Ovary (tissue), 9 donors: ENCODE results near the gene CTAGE9. TPM values are rescaled to one million over a fixed set of nuclear protein-coding genes. Genes with fewer than 3 reads are reported as not detected.

Experiments used
- DNase-seq, 5 donors: peaks; one replicate each; pipeline ENCODE4 v3.0.0-alpha.2; 2019 to 2020
- H3K27ac ChIP-seq, 2 donors: fragments of 200-600 bp; one replicate each; pipeline versions ENCODE4 v1.5.1 to v1.8.0; 2019 to 2022
- H3K27me3 ChIP-seq: fragments of 200-600 bp; one replicate; pipeline ENCODE4 v1.8.0; 2022
- H3K36me3 ChIP-seq: fragments of 200-600 bp; sonication (generic); one replicate; pipeline ENCODE4 v1.5.1; 2019
- H3K4me1 ChIP-seq: one replicate; pipeline ENCODE4 v1.8.1; 2013; ENCODE audit warnings: mild to moderate bottlenecking, moderate library complexity; ENCODE audit not compliant: insufficient read depth
- H3K4me3 ChIP-seq: fragments of 200-600 bp; sonication (generic); one replicate; pipeline ENCODE4 v1.5.1; 2017
- H3K9me3 ChIP-seq, 2 donors: fragments of 200-600 bp in 1 of 2; sonication (generic) in 1 of 2; one replicate each; pipeline versions ENCODE4 v1.5.1 to v1.8.1; 2013 to 2019; ENCODE audit warnings: mild to moderate bottlenecking in 1 of 2, moderate library complexity in 1 of 2
- EP300 ChIP-seq: sonication (generic); formaldehyde crosslinking; IDR thresholded peaks from one replicate; pipeline ENCODE4 v1.6.1; 2017; ENCODE audit warnings: antibody characterized with exemption
- POLR2A ChIP-seq: fragments of 450-650 bp; IDR thresholded peaks from one replicate; pipeline ENCODE4 v1.6.1; 2017; ENCODE audit warnings: antibody characterized with exemption, mild to moderate bottlenecking, moderate library complexity
- WGBS, 3 donors: extraction: QIAGEN DNeasy Blood & Tissue Kit in 1 of 3; methylation state at CpG; one replicate each; pipeline versions ENCODE4 v1.1.5 to v1.1.7; 2013 to 2017; 5-methylcytosine and 5-hydroxymethylcytosine counted together
- intact Hi-C, 4 donors: fragments of 100-400 bp; cut with DNase I; formaldehyde crosslinking; loops; one replicate each; pipeline versions ENCODE4 v1.11.0 to v1.15.1; 2022 to 2023
- polyA plus RNA-seq, 2 donors: library from polyadenylated mRNA; stranded (reverse); fragments of 200-250 nt in 1 of 2; fragments of 350-450 nt in 1 of 2; fragmentation: Illumina TruSeq in 1 of 2; extraction: RNeasy Lipid Tissue Mini Kit (QIAGEN cat#74804) in 1 of 2; gene quantifications; one replicate each; pipeline ENCODE4 v1.2.3, GENCODE V29; 2013 to 2014
- total RNA-seq, 7 donors: library from RNA; depleted of rRNA in 2 of 7; stranded (reverse); fragments of >200 nt in 2 of 7; fragmentation: NEBNext Ultra II Directional in 3 of 7; extraction: Animal tissue kit (Norgen Biotek cat#: 25700) in 3 of 7; gene quantifications; one replicate each; pipeline versions ENCODE4 v1.1.0 to v1.2.4, GENCODE V29; 2016 to 2023
- TF ChIP-seq, protein P1 (sequence below), 3 donors: fragments of 450-650 bp in 2 of 3; fragments of 200-600 bp in 1 of 3; IDR thresholded peaks; one replicate each; pipeline versions ENCODE4 v1.5.1 to v1.8.0; 2016 to 2022; ENCODE audit warnings: antibody characterized with exemption in 3 of 3, mild to moderate bottlenecking in 1 of 3
- donor health status: DM: no; HTN: no; CAD: no; lungs with moderate emphysema.
- donor health status: DM: no; HTN: no; CAD: no.
- donor health status: Bipolar disorder and iron deficiency.
- donor health status: DM: yes; HTN: yes; CAD: no.
- donor health status: DM: no; HTN: no; CAD: no.
- donor health status: DM: yes; HTN: yes; CAD: no.

Gene CTAGE9
- total and polyA plus RNA-seq, 9 donors, result not detected

DNA sequence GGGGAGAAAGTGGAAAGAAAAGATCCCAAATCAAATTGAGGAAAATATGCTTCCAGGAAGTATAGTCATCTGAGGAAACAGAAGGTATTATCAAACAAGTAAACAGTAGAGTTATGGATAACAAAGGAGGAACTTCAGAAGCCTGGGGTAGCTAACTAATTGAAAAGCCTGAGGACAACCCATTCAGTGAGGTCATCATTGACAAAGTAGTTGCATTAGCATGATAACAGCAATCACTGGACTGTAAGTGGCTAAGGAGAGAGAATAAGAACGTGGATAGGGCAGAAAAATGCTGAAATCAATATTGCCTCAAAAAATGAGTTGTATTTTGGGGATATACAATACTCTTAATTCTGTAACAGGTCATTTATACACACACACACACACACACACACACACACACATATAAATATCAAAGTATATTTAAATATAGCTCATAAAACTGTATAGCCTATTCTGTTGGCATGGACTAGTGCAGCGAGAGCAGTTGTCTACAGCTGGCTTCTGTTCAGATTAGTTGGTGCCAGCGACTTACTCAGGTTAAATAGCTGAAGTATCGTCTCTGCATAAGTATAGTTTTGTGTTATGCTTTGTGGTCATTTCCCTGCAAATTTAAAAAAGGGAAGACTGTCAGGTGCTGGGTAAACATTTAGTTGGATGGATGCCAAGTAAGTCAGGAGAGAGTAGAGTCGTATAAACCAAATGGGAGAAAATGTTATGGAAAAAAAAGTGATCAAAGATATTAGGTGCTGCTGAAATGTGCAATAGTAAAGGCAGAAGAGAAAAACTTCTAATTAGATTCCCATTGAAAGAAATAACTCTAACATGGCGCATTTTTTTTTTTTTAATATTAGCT, 33.8 kb upstream of the CTAGE9 start:
- no peaks in the 10 kb centered on the region for H3K27me3 ChIP-seq
- TF ChIP-seq, protein P1, sequence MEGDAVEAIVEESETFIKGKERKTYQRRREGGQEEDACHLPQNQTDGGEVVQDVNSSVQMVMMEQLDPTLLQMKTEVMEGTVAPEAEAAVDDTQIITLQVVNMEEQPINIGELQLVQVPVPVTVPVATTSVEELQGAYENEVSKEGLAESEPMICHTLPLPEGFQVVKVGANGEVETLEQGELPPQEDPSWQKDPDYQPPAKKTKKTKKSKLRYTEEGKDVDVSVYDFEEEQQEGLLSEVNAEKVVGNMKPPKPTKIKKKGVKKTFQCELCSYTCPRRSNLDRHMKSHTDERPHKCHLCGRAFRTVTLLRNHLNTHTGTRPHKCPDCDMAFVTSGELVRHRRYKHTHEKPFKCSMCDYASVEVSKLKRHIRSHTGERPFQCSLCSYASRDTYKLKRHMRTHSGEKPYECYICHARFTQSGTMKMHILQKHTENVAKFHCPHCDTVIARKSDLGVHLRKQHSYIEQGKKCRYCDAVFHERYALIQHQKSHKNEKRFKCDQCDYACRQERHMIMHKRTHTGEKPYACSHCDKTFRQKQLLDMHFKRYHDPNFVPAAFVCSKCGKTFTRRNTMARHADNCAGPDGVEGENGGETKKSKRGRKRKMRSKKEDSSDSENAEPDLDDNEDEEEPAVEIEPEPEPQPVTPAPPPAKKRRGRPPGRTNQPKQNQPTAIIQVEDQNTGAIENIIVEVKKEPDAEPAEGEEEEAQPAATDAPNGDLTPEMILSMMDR (IDR thresholded peaks at IDR 0.05), result no peak
- TF ChIP-seq POLR2A (no peak), EP300 (no peak)
- no peaks in the 10 kb centered on the region for H3K36me3 ChIP-seq
- H3K27ac ChIP-seq, result no peak overlapping the region
- no peaks in the 10 kb centered on the region for H3K4me1 ChIP-seq
- H3K4me3 ChIP-seq, result no peak overlapping the region
- 69 to 72% (median 72%) methylated on average over 6 of the region's 6 CpGs for WGBS, 3 donors
- no peaks in the 10 kb centered on the region for H3K9me3 ChIP-seq
- intact Hi-C loops, result no loop called here
- no peak for DNase-seq

DNA sequence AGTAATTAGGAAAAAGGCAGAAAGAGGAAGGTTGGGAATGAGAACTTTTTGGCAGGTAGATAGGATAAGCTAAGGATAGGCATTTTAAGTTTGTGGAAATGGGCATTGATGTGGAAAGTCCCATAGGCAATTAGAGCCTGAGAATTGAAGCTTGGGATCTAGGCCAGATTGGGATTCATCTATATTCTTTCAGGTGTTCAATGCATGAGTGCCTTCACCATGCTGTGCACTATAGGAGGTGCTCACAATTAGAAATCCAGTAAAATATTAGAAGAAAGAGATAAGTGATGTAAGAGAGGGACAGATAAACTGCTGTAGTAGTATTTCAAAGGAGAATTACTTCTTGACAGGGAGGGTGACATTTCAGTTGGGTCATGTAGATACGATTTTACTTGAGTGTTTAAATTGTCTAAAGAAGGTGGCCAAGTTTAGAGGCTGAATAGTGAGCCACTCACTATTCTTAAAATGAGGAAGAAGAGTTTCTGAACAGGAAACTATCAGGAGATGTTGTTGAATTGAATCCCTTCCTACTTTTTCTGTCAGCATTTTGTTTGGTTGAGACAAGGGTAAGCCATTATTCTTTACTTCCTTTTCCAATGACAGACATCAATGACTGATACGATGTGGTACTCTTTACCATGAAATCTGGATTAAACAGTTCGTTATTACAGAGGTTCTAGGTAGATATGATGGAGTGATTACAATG, 31.0 kb upstream of the CTAGE9 start:
- WGBS, 3 donors, result 82 to 86% (median 86%) methylated on average over 3 of the region's 3 CpGs
- H3K9me3 ChIP-seq, result no peaks in the 10 kb centered on the region
- no peak overlapping the region for H3K4me3 ChIP-seq
- H3K36me3 ChIP-seq, result no peaks in the 10 kb centered on the region
- no peak overlapping the region for H3K27ac ChIP-seq
- H3K27me3 ChIP-seq, result no peaks in the 10 kb centered on the region
- intact Hi-C loops, result no loop called here
- no peak for DNase-seq
- H3K4me1 ChIP-seq, result no peaks in the 10 kb centered on the region
- TF ChIP-seq, protein P1 (IDR thresholded peaks at IDR 0.05), result no peak
- no peak for TF ChIP-seq POLR2A
- TF ChIP-seq EP300, result no peak

GRCh38 chr6:131740161-131740560, 29.3 kb upstream of the CTAGE9 start:
- Histone ChIP-seq H3K4me1 (no peaks in the 10 kb centered on the region), H3K9me3 (no peaks in the 10 kb centered on the region), H3K27me3 (no peaks in the 10 kb centered on the region), H3K36me3 (no peaks in the 10 kb centered on the region), H3K27ac (no peak overlapping the region), H3K4me3 (no peak overlapping the region)
- DNase-seq, result no peak
- whole genome bisulfite sequencing, 3 donors, result 73 to 86% (median 81%) methylated on average over 4 of the region's 4 CpGs
- intact Hi-C loops, result no loop called here
- TF ChIP-seq EP300 (no peak), POLR2A (no peak)
- TF ChIP-seq, protein P1 (IDR thresholded peaks at IDR 0.05), result no peak

GRCh38 chr6:131739136-131739535, 28.3 kb upstream of the CTAGE9 start:
- Histone ChIP-seq H3K36me3 (no peaks in the 10 kb centered on the region), H3K4me3 (no peak overlapping the region), H3K27ac (no peak overlapping the region), H3K9me3 (no peaks in the 10 kb centered on the region), H3K4me1 (no peaks in the 10 kb centered on the region), H3K27me3 (no peaks in the 10 kb centered on the region)
- DNase-seq, result no peak
- intact Hi-C loops, result no loop called here
- no peak for TF ChIP-seq EP300
- TF ChIP-seq, protein P1 (IDR thresholded peaks at IDR 0.05), result no peak
- no peak for TF ChIP-seq POLR2A
- 84 to 91% (median 87%) methylated on average over 5 of the region's 5 CpGs for WGBS, 3 donors
